NCI-H345 treated with DMSO at 0.1 percent for 48 hours (cell line): ENCODE measurements around the gene RELN.
"Not testable (repeated sequence)": the region's sequence is repeated elsewhere in the genome, so short reads cannot be mapped to it uniquely, and the experiment has no call there.

ENCODE experiments used
- DNase-seq: peaks from one replicate; lab custom pipeline; 2025; ENCODE audit not compliant: unreplicated experiment; lab: John Stamatoyannopoulos, UW

The RELN gene

DNA sequence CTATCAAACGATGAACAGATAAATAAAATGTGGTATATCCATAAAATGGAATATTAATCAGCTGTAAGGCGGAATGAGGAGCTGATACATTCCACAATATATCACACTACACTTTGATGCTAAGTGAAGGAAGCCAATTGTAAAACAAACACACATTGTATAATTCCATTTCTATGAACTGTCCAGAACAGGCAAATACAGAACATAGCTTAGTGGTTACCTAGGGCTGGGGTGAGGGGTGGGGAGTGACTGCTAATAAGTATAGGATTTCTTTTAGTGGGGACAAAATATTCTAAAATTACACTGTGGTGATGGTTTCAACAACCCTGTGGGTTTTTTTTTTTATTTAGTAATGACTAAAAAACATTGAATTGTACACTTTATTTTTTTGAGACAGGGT lies 461.3 kb downstream of the RELN start:
- no peak for DNase-seq

DNA sequence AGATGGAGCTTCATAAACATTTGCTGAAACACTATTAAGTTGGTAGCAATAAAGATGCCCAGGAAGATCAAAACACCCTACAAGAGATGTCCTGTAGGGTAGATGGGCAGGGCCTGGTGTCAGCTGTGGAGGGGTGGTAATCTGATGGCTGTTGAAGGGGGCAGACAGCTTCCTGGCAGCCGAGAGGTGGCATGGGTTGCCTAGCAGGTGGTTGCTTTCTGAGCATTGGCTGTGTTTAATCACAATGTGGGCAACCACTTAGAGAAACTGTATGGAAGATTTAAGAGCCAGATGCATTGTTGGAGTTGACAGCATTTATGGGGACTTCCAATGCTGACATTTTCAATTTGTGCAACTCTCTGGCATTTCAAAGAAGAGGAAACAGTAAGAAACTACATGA lies 463.5 kb downstream of the RELN start:
- no peak for DNase-seq

DNA sequence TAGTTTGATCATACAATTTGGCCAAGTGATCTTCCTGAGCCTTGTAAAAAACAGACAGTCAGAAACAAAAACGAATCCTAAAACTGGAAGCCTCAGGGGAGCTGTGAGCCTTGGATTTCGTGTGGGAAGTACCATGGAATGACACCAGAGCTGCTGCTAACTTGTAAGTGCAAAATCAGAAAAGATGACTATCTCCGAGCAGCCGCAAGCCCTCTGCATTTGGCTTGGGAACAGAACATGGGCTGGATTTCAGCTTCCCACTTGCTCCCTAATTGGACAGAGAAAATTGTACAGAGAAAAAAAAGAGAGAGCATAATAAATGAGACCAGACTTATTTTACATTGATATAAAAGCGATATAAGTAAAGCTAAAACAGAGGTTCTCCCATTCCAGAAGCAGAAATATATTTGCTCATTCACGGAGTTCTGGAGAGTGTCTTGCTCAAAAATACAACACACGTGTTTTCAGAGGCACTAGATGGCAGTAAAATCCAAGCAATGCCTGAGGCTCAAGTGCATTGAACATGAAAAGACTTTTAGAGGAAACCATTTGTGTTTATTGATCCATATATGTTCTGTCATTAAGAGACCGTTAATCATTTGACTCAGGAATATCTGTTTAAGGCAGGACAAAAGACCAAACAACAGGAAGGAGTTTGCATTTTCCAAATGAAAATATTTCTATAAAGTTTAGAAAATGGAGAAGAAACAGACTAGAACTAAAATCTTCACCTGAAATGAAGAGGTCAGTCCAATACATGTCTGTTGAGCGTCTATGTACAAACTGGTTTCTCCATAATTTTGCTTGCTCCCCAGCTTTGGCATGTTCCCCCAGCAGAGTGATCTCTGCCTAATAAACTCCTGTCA lies 465.2 kb downstream of the RELN start:
- DNase-seq = no peak

DNA sequence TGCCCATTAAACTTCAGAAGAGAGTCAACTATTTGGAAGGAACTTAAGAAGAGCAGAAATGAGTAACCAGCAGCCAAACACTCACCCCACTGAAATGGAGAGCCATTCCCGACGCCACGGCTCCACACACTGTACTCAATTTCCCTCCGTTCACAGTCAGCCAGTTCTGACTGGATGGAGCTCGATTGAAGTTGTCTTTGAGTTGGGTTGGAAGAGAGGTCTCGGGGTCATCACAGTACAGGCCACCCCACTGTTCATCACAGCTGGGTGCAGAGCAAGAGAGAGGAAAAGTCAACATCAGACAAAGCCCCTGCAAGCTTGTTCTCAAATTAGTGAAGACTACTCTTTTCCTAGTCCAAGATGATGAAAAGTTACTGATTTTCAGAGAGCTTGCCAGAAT lies 467.5 kb downstream of the RELN start:
- no peak for DNase-seq

DNA sequence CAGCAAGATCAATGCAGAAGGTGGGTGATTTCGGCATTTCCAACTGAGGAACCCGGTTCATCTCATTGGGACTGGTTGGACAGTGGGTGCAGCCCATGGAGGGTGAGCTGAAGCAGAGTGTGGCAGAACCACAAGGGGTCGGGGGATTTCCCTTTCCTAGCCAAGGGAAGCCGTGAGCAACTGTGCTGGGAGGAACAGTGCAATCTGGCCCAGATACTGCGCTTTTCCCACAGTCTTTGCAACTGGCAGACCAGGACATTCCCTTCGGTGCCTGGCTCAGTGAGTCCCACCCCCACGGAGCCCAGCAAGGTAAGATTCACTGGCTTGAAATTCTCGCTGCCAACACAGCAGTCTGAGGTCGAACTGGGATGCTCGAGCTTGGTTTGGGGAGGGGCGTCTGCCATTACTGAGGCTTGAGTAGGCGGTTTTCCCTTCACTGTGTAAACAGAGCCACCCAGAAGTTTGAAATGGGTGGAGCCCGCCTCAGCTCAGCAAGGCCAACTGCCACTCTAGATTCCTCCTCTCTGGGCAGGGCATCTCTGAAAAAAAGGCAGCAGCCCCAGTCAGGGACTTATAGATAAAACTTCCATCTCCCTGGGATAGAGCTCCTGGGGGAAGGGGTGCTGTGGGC lies 484.8 kb downstream of the RELN start:
- no peak for DNase-seq

DNA sequence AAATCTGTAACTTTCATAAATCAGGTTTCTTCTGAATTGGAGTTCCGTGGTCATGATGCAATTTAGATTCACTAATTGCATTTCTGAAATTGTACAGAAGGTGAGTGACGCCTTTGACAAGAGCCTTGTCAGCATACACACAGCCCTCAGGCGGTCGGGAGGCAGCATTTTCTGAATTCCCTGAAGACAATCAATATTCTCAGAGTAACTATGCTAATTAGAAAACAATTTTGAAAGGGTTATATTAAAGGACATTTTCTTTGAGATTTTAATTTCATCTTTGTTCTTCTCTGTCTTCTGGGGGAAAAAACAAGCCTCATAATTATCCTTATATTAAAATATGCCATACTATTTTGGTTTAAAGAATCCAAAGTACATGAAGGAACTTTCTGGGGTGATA lies 488.3 kb downstream of the RELN start:
- no peak for DNase-seq

DNA sequence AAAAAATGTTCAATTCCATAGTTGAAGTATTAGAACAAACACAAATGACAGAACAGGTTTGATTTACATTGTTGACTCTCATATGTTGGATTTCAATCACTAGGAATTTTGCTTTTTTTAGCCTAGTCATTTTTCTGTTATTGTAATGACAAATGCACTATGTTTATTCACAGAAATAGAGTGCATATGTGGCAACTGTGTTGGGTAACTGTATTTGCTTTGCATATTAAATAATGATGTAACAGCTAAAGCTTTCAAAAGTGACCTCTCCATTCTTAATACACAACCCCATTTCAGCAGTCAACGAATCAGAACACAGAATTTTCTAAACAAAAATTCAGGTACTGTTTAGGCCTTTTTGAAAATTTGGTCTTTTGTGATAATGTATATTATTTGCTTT lies 489.5 kb downstream of the RELN start:
- no peak for DNase-seq

DNA sequence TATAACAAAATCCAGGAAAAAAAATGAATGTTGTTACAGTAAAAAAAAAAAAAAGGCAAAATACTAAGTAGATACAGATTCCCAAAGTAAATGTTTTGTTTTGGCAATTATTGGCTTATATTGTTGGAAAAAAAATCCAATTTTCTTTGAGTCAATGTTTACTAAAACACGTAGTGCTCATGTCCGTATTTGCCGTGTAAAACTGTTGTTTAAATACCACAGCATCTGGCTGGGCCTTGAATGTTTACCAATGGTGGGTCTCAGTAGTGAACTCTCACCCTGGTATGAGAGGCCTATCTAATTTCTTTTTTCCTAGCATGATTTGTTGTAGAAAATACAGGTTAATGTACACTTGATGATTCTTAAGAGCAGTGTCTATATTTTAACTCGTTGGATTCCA lies 502.0 kb downstream of the RELN start:
- DNase-seq = no peak

DNA sequence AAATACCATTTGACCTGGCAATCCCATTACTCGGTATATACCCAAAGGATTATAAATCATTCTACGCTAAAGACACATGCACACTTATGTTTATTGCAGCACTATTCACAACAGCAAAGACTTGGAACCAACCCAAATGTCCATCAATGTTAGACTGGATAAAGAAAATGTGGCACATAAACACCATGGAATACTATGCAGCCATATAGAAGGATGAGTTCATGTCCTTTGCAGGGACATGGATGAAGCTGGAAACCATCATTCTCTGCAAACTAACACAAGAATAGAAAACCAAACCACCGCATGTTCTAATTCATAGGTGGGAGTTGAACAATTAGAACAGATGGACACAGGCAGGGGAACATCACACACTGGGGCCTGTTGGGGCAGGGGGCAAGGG lies 502.6 kb downstream of the RELN start:
- DNase-seq = not testable (repeated sequence)

DNA sequence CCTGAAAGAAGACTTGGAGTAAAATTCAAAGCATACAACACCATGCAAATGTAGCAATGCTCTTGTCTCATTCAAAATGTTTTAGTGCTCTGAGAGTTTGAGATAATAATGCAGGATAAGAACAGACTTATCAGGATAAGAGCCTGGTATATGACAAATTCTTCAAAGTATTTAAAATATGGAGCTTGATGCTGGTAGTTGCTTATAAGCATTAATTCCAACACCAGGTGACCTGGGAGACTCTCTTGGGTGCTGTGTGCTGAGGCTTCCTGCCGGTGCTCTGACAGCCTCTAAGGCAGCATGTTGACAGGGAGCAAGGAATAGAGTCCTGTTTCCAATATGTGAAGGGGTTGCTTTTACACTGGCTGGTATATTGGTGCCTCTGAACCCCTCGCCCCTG lies 508.7 kb downstream of the RELN start:
- DNase-seq = no peak

DNA sequence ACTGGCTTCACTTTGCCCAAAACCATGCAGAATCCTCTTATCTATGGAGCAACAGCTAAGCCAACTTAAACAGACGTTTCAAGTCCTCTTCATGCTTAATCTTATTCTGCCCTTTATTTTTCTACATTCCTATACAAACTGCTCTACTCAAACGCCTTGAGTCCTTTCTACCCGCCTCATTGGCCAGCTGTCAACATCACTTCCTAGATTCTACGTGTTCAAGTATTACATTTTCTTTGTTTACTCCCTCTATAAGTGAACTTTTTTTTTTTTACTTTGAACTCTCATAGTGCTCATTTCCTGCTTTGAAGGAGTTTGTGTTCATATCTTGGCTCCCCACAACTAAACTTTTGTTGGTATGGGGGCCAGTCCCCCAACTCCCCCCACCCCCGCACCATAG lies 514.5 kb downstream of the RELN start:
- no peak for DNase-seq

DNA sequence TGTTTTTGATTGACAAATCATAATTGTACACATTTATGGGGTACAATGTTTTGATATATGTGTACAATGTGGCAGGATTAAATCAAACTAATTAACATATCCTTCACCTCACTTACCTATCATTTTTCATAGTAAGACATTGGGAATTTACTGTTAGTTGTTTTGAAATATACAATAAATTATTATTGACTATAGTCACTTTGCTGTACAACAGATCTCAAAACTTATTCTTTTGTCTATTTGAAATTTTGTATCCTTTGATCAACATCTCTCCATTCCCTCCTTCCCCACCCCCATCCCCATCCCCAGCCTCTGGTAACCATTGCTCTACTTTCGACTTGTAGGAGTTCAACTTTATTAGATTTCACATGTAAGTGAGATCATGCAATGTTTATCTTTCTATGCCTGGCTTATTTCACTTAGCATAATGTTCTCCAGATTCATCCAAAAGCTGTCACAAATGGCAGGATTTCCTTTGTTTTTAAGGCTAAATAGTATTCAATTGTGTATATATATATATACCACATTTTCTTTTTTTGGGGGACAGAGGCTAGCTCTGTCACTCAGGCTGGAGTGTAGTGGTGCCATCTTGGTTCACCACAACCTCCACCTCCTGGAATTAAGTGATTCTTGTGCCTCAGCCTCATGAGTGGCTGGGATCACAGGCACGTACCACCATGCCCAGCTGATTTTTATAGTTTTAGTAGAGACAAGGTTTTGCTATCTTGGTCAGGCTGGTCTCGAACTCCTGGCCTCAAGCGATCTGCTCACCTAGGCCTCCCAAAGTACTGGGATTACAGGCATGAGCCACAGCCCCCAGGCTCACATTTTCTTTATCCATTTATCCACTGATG lies 520.1 kb downstream of the RELN start:
- DNase-seq = no peak

DNA sequence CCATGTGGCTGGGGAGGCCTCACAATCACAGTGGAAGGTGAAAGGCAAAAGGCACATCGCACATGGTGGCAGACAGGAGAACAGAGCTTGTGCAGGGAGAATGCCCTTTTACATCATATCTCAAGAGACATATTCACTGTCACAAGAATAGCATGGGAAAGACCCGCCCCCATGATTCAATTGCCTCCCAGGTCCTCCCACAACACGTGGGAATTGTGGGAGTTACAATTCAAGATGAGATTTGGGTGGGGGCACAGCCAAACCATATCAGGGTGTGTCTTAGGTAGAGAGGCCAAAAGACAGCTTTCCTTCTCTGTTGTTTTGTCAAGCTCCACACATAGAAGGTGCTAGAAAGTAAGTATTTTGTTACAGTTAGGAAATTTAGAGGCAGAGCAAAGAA lies 522.6 kb downstream of the RELN start:
- no peak for DNase-seq

DNA sequence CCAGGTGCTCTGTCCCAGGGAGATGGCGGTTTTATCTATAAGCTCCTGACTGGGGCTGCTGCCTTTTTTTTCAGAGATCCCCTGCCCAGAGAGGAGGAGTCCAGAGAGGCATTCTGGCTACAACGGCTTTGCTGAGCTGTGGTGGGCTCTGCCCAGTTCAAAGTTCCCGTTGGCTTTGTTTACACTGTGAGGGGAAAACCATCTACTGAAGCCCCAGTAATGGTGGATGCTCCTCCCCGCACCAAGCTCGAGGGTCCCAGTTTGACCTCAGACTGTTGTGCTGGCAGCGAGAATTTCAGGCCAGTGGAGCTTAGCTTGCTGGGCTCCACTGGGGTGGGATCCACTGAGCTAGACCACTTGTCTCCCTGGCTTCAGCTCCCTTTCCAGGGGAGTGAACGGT lies 527.1 kb downstream of the RELN start:
- DNase-seq = no peak

DNA sequence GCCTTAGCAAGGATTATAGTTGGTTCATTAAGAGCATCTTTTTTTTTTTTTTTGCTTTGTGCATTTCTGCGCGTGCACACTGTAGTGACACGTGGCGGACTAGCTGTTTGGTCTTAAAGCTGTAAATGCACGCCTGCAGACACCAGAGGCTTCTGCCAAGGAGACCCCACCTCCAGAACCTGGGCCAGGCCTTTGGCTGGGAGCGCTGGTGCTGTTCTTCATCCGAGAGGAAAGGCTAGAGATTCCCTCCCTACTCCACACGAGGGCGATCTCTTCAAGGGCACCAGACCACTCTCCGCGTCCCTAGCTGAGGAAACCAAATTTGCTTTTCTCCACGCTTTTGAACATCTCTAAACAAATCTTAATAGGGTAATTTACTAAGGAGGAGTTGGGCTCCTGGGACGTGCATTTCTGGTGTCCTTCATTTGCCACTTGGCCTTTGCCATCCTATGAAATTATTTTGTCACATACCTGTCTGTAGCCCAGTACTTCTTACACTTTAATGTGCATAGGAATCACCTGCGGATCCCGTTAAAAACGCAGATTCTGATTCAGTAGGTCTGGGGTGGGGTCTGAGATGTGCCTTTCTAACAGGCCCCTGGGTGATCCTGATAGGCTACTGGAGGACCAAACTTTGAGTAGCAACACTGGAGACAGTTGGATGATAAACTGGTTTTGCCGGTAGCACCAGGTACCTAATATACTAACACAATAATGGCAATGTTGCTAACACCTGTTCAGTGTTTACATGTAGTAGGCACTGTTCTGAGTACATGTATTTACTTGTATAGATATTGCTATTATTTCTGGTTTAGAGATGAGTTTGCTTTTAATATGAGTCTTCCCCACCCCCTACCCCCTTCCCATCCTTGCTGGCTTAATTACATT lies 542.1 kb downstream of the RELN start:
- DNase-seq = peak; percentile 65

DNA sequence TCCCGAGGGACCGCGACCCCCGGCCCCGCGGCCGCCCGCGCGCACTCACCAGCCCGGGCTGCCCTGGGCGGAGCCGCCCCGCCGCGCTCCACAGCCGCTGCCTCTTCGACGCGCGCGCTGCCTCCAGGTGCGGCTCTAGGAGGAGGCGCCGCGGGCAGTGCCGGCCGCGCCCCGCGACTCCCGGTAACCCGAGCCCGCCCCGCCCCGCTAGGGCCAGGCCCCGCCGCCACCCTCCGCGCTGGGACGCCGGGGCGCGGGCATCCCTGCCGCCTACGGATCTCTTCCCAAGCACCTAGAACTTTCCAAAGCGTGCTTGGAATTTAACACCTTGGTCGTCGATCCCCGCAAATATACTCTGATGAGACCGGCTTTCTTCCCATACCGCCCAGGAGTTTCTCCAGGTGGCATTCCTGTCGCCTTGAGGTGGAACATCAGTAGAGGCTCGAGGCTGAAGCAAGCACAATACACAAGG lies 543.4 kb downstream of the RELN start, which contains the start of gene SLC26A5:
SLC26A5 (minus strand) TSS at position 159 of the 472 bp plus-strand sequence. CDS start 24,693 bp downstream, outside the sequence.
- peak; percentile 19 for DNase-seq

DNA sequence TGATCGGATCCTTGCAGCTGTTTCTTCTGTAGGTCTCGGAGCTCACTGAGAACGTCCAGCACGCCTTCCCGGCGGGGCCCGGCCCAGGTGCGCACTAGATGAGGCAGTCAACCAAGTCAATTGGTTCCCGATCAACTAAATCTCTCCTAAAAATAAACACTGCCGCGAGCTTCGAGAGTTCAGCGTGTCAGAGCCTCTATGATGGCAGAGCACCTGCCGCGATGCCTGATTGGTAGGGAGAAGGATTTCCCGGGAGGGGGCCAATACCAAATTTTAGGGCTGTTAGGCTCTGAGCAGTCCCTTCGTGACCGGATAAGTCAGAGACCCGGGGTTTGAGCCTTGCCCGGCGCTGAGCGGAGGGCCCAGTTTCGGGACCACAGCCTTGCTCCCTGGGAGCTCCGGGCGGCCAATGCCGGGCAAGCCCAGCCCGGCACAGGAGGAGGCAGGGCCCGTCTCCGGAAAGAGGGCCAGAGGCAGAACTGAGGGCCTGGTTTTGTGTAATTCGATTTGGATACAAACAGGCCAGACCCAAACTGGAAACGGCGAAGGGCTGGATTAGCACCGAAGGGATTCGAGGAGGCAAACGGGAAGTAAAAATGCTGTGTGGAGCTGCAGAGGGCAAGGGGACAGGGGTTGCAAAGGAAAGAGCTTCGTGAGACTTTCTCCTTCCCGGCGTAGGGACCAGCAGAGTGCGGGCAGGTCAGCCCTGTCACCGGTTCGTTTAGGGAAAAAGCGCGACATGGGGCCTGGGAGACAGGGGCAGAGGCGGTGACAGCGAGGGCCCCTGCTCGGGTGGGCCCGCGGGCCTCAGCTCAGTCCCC lies 544.0 kb downstream of the RELN start:
- no peak for DNase-seq

DNA sequence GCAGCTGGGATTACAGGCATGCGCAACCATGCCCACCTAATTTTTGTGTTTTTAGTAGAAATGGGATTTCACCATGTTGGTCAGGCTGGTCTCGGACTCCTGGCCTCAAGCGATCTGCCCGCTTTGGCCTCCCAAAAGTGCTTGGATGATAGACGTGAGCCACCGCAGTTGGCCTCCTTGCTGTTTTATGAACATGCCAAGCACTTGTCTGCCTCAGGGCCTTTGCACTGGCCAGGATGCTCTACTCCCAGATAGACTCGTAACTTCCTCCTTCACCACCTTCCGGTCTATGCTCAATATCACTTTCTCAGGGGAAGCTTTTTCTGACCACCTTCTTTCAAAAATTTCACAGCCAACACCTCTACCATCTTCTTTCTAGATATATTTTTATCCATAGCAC lies 549.8 kb downstream of the RELN start:
- DNase-seq = no peak

DNA sequence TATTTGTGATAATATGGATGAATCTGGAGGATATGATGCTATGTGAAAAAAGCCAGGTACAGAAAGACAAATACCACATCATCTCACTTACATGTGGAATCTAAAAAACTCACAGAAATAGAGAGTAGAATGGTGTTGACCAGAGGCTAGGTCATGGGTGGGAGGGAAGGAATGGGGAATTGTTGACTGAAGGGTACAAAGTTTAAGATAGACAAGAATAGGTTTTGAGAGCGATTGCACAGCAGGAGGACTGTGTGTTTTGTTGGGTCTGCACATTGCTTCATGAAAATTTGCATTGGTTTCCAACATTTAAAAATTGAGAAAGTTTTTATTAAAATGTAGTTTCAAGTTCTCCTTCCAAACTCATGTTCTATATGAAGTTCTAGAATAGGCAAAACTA lies 551.8 kb downstream of the RELN start:
- DNase-seq = no peak

DNA sequence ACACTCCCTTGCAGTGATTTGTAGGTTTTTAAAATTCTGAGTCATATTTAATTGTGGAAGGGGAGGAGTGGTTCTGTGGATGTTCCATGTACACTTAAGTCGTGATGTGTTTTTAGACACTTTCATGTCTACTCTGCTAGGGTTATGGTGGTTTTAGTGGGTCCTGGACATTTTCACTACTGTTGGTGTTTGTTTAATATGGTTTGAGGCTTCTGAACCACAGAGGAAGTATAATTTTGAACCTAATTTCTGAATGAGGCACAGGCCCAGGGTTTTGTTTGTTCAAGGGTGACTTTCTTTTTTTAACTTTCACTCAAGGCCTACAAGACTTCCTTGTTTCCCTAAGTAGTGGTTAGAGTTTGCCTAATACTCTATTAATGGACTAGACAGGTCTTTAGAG lies 556.7 kb downstream of the RELN start:
- no peak for DNase-seq
